SHP77 (cell line): ENCODE measurements around the gene C3orf70.
"Not testable (repeated sequence)": the region's sequence is repeated elsewhere in the genome, so short reads cannot be mapped to it uniquely, and the experiment has no call there.

ENCODE experiments used
- DNase-seq, 2 experiments: peaks; one replicate each; lab custom pipeline; 2025; lab: John Stamatoyannopoulos, UW

The C3orf70 gene

GRCh38 chr3:185151101-185151963 is 1.5 kb downstream of the C3orf70 start:
- DNase-seq: no peak

GRCh38 chr3:185150561-185150960 is 2.3 kb downstream of the C3orf70 start:
- no peak for DNase-seq

GRCh38 chr3:185149591-185149990 is 3.3 kb downstream of the C3orf70 start:
- no peak for DNase-seq

GRCh38 chr3:185145511-185145910 is 7.3 kb downstream of the C3orf70 start:
- no peak for DNase-seq

GRCh38 chr3:185144784-185145183 is 8.1 kb downstream of the C3orf70 start:
- no peak for DNase-seq

GRCh38 chr3:185137821-185138220 is 15.0 kb downstream of the C3orf70 start:
- no peak for DNase-seq

- DNase-seq: no peak
These were observed 18.4 kb downstream of the C3orf70 start for GRCh38 chr3:185134509-185134908.

GRCh38 chr3:185131602-185132256 is 21.1 kb downstream of the C3orf70 start:
- no peak for DNase-seq

- DNase-seq: no peak
These were observed 23.8 kb downstream of the C3orf70 start for GRCh38 chr3:185129083-185129482.

- DNase-seq: no peak
These were observed 26.7 kb downstream of the C3orf70 start for GRCh38 chr3:185126201-185126600.

- DNase-seq: no peak
These were observed 32.7 kb downstream of the C3orf70 start for GRCh38 chr3:185120126-185120525.

GRCh38 chr3:185115371-185115770 is 37.5 kb downstream of the C3orf70 start:
- DNase-seq: no peak

- no peak for DNase-seq
These were observed 38.1 kb downstream of the C3orf70 start for GRCh38 chr3:185114756-185115155.

GRCh38 chr3:185112186-185112585 is 40.7 kb downstream of the C3orf70 start:
- no peak for DNase-seq

- DNase-seq: not testable (repeated sequence)
These were observed 43.8 kb downstream of the C3orf70 start for GRCh38 chr3:185109012-185109411.

- DNase-seq: not testable (repeated sequence)
These were observed 46.5 kb downstream of the C3orf70 start for GRCh38 chr3:185106256-185106890.

- no peak for DNase-seq
These were observed 49.3 kb downstream of the C3orf70 start for GRCh38 chr3:185103359-185104127.

- DNase-seq: no peak
These were observed 58.2 kb downstream of the C3orf70 start for GRCh38 chr3:185094697-185095096.

- no peak for DNase-seq
These were observed 59.7 kb downstream of the C3orf70 start for GRCh38 chr3:185093116-185093515.

GRCh38 chr3:185090811-185091210 is 62.0 kb downstream of the C3orf70 start:
- no peak for DNase-seq

- DNase-seq: no peak
These were observed 63.1 kb downstream of the C3orf70 start for GRCh38 chr3:185089751-185090150.

- DNase-seq: no peak
These were observed 63.5 kb downstream of the C3orf70 start for GRCh38 chr3:185089343-185089742.
